Suprapubic skin (tissue), 3 donors: ENCODE measurements around the gene LPGAT1.

Source experiments
- CTCF ChIP-seq, 2 donors: fragments of 200-600 bp in 1 of 2; fragments of 450-650 bp in 1 of 2; sonication (generic) in 1 of 2; IDR thresholded peaks; one replicate each; pipeline ENCODE4 v1.5.1; 2016 to 2019; ENCODE audit warnings: antibody characterized with exemption in 2 of 2, mild to moderate bottlenecking in 1 of 2, moderate library complexity in 1 of 2
- POLR2A ChIP-seq, 2 donors: fragments of 450-650 bp; IDR thresholded peaks; one replicate each; pipeline ENCODE4 v1.6.1; 2017; ENCODE audit warnings: antibody characterized with exemption in 2 of 2, mild to moderate bottlenecking in 2 of 2, moderate library complexity in 2 of 2

- TF ChIP-seq POLR2A (IDR thresholded peaks at IDR 0.05): no peak
- no peak for TF ChIP-seq CTCF (IDR thresholded peaks at IDR 0.05)
Measured at GRCh38 chr1:211788626-211789025, 41.9 kb downstream of the LPGAT1 start.
